HG03039 (cell line): ENCODE measurements around the gene PRELID1.

Experiments used
- ATAC-seq: cut with Tn5 transposase; IDR thresholded peaks from one replicate; pipeline ENCODE4 v1.9.1; 2021; ENCODE audit warnings: mild to moderate bottlenecking, moderate library complexity; ENCODE audit not compliant: unreplicated experiment

PRELID1 gene

DNA sequence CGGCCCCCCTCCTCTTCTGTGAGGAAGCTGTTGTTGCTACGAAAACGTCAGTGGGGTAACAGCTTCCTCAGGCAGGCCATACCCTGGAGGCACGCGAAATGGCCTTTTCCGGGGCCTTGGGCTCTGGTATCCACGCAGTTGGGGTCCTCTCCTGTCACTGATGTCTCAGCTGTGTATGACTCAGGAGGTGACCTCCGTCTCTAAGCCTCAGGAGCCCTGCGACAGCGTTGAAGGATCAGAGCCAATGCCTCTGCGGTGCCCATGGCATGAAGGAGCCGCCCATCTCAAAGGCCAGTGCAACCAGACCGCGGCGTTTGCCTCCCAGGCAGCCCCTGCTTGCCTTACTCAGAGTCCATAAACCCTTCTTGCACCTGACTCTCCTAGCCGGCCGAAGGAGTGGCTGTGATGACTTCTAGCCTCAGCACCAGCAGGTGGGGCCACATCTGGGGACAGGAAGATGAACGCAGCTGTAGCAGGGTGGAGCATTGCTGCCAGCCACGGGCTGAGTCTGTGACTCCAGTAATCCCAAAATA lies 9.1 kb downstream of the PRELID1 start:
- no peak for ATAC-seq

DNA sequence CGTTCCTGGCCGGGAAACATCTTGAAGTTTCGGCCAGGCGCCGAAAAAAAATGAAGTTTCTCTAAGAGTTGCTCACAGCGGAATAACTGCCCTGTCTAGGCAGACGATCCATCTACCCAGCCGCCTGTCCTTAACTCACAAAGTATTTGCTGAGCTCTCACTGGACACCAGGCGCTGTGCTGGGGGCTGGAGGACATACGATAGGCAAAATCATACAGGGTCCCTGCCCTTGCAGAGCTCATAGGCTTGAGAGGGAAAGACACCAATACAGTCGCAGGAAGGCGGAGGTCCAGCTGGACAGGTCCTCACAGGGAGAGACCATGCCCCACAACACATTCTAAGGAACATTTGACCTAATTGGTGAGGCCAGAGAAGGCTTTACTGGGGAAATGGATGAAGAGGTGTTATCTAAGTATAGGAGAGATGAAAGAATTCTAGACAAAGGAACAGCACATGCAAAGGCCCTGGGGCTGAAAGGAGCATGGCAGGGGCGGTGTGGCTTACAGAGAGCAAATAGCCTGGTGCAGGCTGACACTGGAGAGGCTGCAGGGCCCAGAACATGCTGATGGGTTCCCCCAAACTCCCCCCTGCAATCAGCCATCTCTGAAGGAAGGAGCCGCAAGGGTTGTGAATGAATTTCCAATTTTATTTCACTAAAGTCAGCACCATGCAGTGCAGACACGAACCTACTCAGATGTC lies 10.1 kb downstream of the PRELID1 start:
- ATAC-seq, result no peak

DNA sequence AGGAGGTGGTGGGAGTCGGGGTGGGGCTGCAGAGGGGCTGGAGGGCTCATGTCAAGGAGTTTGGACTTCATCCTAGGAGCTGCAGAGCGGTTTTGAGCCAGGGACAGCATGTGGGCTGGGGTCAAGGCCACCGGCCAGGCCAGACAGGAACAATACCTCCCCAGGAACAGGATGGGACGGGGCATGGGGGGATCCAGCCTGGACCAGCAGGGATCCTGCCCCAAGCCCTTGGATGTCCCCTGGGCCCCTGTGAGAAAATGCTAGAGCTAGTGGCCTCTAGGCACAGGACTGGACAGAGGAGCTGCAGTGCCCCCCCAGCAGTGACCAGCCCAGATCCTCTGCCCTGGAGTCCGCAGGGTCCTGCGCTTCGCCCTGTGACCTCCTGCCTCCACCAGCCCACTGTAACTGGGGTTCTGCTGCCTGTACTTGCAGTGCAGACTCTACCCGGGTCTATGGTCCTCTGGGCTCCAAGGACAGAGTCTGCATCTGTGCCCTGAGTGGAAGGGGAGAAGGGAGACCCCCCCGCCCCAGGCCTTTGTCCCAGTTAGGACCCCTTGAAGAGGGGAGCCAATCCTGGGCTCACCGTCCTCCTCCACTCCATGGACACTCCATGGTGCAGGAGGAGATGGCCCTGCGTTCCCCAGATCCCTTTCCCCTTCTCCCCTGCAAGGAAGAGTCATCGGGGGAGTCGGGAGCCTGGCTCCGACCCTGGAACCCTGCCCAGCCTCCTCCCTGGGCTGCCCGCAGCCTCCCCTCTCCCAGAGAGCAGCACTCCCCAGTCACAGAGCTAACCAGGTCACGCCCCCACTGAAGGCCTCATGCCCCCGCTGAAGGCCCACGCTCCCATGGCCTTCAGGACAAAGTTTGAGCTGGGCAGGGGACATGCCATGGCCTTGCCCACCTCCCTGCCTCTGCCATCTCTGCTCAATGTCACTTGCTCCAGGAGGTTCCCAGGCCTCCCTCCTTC lies 11.1 kb downstream of the PRELID1 start:
- ATAC-seq, result no peak

DNA sequence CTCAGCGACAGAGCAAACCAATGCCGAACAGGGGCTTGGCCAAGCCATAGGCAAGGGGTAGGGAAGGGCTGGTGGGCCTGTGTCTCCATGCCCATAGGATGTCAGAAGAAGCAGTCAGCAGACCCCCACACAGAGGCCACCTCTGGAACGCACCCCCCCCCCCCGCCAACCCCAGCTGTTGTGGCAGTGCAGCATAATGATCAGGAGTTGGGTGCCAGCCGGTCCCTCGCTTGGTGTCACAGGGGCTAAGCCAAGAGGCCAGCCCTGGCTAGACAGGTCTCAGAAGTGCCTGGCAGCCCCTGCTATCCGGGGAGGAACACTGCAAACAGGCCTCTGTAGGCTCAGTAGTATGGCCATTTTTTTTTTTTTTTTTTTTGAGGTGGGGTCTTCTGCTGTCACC lies 11.8 kb downstream of the PRELID1 start:
- no peak for ATAC-seq

DNA sequence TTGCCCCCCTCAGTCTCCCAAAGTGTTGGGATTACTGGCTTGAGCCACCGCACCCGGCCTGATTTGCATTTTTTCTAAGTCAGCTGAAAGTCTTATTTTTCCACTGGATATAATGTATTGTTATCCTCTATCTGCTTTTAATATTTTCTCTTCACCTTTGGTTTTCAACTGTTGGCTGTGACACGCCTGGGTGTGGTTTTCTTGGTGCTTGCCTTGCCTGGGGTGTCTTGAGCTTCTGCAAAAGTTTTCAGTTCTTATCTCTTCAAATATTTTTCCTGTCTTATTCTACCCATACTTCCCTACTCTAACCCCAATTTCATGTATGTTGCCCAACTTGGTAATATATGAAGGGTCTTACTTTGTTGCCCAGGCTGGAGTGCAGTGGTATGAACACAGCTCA lies 12.4 kb downstream of the PRELID1 start:
- ATAC-seq, result no peak

DNA sequence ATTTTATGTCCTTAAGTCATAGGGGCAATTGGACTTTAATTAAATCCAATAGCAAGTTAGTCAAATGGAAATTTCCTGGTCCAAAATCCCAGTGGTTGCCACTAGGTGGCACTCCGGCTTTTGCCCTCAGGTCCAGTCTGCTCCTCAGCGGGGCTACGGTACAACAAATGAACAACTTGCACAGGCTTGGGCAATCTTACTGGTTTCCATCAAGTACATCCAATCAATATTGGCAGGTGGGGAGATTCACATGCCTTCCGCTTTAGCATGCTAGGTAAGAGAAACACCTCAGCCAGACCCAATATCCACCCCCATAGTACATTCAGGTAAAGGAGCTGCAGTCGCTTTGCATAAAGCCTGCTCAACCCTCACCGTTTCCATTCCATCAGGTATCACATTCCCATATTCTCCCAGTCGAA lies 14.4 kb downstream of the PRELID1 start:
- ATAC-seq, result no peak

DNA sequence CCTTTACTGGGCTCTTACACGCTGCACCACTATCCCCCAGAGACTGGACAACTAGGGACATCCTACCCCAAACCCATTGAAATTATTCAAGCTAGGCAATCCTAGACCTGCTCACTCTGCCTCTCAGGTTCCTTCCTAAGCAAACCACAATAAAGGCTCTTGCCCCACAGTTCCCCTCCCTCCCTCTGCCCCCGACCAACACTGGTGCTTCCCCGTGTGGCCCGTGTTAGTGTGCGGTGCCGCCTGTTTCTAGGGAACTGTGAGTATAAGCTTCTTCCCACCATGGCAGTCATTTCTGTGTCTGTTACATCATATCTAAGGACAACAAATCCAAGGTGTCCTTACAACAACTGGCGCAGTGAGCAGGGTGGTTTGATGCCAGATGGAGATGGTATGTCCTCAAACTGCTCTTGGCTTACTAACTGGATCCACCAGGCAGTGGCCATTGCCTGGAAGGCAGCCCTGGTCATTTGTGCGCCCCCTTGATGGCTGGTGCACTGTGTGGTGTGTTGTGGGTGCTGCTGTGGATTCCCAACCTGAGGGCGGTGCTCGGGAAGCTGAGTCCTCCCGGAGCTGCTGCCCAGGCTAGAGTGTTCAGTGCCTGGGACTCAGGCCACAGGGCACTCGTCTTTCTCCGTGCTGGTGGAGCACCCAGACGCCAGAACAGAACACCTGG lies 16.5 kb downstream of the PRELID1 start:
- no peak for ATAC-seq

DNA sequence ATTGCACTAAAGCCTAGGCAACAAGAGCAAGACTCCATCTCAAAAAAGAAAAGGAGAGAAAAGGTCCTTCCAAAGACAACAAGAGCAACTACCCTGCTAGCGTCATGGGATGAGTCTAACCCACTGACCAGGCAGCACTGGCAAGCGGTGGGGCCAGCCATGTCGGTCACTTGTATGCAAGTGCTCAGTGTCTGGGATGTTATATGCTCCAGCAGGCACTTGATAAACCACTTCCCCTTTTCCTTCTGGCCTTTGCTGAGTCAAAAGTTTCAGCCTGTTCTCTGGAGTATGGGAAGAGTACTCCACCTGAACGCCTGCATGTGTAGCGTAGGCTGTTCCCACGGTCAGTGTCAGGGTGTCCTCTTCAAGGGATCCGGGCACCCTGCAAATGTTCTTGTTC lies 17.3 kb downstream of the PRELID1 start:
- ATAC-seq, result no peak

DNA sequence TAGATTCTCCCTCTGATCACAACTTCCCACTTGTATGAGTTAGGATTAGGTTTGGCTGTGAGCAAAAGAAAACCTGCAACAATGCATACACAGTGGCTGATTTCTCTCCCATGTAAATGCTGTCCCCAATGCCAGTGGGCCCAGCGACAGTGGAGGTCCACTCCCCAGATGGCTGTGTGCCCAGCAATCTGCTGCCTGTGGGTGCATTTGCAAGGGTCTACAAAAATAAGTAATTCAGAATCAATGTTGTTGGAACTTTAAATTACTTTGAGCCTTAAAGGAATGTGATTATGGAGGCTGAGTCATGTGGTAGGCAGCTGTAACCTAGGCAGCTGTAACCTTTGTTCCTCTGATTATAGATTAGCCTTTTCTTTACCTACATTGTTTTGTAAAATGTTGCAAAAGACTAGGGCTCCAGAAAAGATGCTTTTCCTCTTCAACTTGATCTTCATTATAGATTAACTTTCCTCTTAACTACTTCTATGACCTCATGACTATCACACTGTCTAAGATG lies 22.3 kb downstream of the PRELID1 start:
- ATAC-seq, result no peak

DNA sequence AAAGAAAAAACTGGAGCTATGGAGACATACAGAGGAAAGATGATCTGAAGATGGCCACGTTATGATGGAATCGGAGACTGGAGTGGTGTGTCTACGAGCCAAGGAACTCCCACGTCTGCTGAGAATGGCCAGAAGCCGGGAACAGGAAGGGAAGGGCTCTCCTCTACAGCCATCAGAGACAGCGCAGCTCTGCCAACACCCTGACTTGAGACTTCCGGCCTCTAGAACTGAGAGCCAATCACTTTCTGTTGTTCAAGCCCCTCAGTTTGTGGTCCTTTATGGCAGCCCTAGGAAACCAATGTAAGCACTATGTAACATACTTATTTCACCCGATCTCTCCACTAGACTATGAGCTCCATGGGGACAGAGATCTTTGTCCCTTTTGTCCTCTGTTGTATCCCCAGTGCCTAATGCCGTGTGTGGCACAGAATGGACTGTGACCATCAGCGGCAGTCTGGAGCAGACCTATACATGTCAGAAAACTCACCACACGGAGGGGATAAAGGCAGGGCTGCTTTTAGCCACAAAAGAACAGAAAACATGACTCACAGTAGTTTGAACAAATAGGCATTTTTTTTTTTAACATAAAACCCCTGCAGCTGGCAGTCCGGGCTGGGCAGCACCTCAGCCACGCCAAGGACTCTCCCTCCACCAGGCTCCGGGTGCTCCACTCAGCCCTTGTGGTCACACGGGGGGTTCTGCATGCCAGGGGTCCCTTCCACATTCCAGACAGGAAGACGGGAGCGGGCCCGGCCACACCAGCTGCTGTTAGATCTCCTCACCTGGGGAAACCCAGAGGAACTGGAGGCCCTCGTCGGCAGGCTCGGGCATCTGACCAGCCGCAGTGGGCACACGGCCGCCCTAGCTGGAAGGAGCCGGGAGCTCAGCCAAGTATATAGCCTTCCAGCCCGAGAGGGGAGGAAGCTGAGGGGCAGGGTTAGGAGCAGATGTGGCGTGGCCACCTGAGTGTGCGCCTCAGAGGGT lies 24.2 kb downstream of the PRELID1 start:
- ATAC-seq, result no peak

DNA sequence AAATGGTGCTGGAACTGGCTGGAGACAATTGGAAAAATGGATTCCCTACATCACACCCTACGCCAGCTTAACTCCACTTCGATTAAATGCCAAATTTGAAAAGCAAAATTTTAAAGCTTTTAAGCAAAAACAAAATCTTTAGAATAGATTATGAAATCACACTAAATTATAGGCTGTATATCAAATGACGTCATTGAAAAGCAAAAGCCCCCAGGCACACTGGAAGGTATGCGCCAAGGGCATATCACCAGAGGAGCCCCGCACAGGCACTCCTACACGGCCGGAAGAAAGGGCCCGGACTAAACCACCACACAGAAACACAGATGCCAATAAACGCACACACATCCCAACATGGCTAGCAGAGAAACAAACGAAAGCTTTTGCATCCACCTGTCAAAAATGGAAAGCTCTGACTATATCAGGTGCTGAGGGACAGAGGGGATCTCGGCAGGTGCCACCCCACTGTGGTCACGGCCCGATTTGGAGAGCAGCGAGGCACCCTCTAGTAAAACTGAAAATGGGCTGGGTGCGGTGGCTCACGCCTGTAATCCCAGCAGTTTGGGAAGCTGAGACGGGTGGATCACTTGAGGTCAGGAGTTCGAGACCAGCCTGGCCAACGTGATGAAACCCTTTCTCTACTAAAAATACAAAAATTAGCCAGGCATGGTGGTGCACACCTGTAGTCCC lies 25.1 kb downstream of the PRELID1 start:
- ATAC-seq, result no peak

DNA sequence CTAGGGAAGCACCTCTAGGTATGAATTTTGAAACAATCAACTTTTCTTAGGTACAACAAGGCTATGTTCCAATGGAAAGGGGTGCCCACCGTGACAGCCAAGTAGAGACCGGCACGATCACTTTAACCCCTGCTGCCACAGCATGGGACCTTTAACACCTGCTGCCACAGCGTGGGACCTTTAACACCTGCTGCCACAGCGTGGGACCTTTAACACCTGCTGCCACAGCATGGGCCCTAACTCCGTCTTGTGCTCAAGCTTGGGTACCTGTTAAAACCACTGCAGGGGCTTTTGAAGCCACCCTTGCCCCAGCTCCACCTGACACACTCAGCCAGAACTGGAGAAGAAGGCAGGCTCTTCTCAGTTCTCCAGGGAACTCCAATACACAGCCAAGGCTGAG lies 26.3 kb downstream of the PRELID1 start:
- no peak for ATAC-seq

DNA sequence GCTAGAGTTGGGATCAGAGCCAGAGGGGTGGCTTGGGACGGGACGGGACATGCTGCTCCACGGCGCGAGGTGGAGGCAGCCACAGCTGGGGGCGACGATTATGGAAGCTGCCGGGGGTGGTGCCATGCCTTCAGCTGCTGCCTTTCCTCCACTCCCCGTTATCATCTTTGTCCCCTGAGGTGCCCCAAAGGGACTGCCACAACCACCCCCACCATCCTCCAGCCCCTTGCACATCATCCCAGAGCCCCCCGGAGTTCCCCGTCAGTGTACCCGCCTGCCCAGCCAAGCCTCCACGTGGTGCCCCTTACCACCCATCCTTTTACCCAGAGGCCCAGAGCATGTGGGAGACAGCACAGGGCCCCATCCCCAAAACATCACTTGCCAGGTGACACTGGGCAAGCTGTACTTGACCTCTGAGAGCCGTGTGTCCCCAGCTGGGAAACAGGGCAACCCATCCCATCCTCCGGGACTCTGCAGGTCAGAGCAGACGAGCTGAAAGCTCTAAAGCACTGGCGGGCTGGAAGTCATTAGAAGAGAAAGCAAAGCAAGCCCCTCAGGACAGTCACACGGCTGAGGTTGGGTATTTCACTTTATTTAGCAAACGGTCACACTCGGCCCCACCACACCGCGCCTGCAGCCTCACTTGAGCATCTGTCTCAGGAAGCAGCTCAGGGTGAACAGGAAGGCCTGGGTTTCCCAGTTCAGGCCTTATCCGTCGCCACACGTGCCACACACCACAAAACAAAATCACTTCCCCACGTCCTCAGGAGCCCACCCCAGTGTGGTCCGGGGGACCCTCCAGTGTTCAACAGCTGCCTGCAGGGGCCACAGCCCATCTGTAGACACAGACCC lies 27.6 kb downstream of the PRELID1 start:
- no peak for ATAC-seq

DNA sequence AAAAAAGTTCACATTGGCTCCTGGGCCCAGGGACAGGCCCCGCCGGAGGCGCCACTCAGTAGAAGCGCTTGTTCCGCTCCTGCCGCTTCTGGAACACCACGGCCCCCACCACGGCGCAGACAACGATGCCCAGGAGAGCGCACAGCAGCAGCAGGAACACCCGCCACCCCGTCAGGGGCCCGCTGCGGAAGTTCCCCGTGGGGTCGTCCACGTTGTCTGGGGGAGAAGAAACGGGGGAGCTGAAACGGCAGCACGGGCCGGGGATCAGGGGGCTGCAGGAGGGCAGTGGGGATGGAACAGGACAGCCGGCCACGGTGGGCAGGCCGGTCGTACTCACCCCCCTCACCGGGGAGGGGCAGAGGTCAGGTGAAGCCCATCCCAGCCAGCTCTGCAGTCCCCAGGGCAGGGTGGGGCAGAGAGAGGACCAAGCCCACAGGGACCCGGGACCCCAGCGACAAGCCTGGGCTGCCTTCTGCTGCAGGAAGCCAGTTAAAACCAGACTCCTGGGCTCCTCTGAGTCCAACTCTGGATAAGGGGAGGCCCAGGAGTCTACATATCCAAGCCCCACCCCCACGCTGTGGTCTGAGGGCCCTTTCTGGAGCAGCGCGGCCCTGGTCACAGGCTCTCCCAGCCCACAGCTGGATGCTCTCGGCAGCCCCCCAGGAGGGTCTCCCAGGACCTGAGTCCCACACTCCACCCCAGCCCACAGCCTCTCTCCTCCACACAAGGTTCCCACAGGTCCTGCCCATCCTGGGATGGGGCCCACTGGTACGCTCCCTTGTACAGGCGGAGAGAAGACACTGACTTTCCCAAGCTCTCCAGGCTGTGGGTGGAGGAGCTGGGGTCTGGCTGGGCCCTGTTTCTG lies 28.7 kb downstream of the PRELID1 start:
- ATAC-seq, result no peak

DNA sequence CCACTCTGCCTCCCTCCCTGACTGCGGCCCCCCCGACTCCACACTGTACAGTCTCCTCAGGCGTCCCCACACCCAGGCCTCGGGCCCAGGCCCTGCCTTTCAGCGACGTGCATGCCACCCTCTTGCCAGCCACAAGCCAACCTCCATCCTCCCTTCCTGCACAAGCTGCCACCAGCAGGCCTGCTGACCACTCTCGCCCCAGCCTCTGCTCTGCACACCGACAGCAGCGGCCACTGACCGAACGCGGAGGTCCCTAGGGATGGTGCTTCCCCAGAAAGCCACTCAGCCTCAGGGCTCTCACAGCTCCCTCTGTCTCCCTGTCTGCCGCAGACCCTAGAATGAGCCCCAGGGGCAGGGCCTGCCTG lies 29.3 kb downstream of the PRELID1 start:
- ATAC-seq, result no peak

DNA sequence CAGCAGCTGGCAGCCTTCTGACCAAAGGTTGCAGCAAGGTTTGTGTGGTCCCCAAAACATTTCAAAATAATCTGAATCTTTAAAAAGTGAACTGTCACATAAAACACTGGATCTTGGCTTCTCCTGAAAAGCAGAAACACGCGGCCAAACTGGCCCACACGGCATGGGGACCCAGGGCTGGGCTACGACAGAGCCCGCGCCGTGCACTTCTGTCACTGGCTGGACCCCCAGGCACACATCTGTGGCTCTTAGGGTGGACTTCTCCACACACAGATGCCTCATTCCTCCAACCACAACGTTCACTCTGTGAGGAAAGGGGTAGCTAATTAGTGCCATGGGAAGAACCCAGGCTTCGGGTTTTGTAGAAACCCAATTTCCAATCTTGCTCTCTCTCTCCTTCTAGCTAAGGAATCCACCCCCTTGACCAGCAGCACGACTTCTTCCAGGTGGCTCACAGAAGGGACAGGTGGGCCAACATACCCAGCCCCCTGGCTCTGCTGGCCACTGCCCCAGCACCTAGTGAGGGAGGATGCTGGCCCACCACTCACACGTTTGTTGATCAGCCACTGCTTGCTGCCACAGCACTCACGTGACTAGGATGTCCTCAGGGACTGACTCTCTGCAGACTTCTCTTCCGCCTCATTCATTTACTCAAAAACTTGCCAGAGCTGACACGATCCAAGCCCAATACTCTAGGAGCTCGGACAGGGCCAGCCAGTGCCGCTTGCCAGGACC lies 30.0 kb downstream of the PRELID1 start:
- ATAC-seq, result no peak

DNA sequence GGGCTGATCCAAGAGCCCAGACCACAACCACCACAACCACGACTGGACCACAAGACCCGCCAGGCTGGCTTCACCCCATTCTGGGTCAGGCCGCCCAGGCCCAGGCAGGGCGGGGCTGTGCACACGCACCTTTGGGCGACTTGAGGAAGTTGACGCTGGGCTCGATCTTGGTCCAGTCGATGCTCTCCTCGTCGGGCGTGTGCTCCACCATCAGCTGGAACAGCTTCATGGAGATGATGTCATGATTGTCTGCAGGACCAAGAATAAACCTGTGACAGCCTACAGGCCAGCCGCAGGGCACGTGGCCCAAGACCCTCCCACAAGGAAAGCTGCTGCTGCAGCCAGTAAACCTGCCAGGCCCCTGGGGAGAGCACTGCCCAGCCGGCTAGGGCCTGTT lies 30.6 kb downstream of the PRELID1 start:
- no peak for ATAC-seq
